Adrenal gland (tissue), 5 donors: Measurements from ENCODE around the gene ENC1.

Experiments used
- POLR2A ChIP-seq, 2 donors: fragments of 450-650 bp; IDR thresholded peaks; one replicate each; pipeline ENCODE4 v1.6.1; 2017; ENCODE audit warnings: antibody characterized with exemption in 2 of 2, mild to moderate bottlenecking in 2 of 2, moderate library complexity in 1 of 2
- TF ChIP-seq, protein P1 (sequence below), 6 experiments: fragments of 450-650 bp in 4 of 6; fragments of 200-600 bp in 2 of 6; sonication (generic) in 1 of 6; IDR thresholded peaks; 1 replicate in 5 of 6; 2 replicates in 1 of 6; pipeline versions ENCODE4 v1.5.1 to v1.8.0; 2016 to 2021; ENCODE audit warnings: antibody characterized with exemption in 6 of 6, mild to moderate bottlenecking in 2 of 6, moderate library complexity in 1 of 6
- donor health status: DM: no; HTN: no; CAD: no.

- TF ChIP-seq, protein P1, sequence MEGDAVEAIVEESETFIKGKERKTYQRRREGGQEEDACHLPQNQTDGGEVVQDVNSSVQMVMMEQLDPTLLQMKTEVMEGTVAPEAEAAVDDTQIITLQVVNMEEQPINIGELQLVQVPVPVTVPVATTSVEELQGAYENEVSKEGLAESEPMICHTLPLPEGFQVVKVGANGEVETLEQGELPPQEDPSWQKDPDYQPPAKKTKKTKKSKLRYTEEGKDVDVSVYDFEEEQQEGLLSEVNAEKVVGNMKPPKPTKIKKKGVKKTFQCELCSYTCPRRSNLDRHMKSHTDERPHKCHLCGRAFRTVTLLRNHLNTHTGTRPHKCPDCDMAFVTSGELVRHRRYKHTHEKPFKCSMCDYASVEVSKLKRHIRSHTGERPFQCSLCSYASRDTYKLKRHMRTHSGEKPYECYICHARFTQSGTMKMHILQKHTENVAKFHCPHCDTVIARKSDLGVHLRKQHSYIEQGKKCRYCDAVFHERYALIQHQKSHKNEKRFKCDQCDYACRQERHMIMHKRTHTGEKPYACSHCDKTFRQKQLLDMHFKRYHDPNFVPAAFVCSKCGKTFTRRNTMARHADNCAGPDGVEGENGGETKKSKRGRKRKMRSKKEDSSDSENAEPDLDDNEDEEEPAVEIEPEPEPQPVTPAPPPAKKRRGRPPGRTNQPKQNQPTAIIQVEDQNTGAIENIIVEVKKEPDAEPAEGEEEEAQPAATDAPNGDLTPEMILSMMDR (IDR thresholded peaks at IDR 0.05), result no peak
- TF ChIP-seq POLR2A (IDR thresholded peaks at IDR 0.05), result no peak
These were observed 12.8 kb downstream of the ENC1 start for GRCh38 chr5:74627646-74628279.
